ENCODE measurements around the gene MGMT.

- TF ChIP-seq CTCF (IDR thresholded peaks at IDR 0.05; ENCODE audit: low read depth, low read length, missing input control) (no peak), MAX (IDR thresholded peaks at IDR 0.05) (peak; percentile 51), TAF1 (conservative IDR thresholded peaks at IDR 0.05) (no peak), JUND (IDR thresholded peaks at IDR 0.05) (no peak), EGR1 (IDR thresholded peaks at IDR 0.05; ENCODE audit: low read depth in 2 of 2) (no peak), RXRA (IDR thresholded peaks at IDR 0.05) (peak; percentile 74 to 82), ZBTB33 (IDR thresholded peaks at IDR 0.05) (peak; percentile 39)
Measured at GRCh38 chr10:129755158-129755591, 288.1 kb downstream of the MGMT start.

Data from liver (tissue), 3 donors.